H4 (cell line): ENCODE measurements around the gene S100A7A. TPM values are rescaled to one million over a fixed set of nuclear protein-coding genes. Genes with fewer than 3 reads are reported as not detected.
"Not testable (repeated sequence)": the region's sequence is repeated elsewhere in the genome, so short reads cannot be mapped to it uniquely, and the experiment has no call there.

Experiments used
- DNase-seq: peaks from one replicate; pipeline ENCODE4 v3.0.0-alpha.2; 2015; ENCODE audit warnings: low spot score
- total RNA-seq: library from RNA; depleted of rRNA; stranded (reverse); fragments of >200 nt; shearing (Covaris generic); gene quantifications from 2 replicates; pipeline ENCODE4 v1.2.3, GENCODE V29; 2014

S100A7A gene
- total RNA-seq, 1 experiment from 2014 or later, result not detected

DNA sequence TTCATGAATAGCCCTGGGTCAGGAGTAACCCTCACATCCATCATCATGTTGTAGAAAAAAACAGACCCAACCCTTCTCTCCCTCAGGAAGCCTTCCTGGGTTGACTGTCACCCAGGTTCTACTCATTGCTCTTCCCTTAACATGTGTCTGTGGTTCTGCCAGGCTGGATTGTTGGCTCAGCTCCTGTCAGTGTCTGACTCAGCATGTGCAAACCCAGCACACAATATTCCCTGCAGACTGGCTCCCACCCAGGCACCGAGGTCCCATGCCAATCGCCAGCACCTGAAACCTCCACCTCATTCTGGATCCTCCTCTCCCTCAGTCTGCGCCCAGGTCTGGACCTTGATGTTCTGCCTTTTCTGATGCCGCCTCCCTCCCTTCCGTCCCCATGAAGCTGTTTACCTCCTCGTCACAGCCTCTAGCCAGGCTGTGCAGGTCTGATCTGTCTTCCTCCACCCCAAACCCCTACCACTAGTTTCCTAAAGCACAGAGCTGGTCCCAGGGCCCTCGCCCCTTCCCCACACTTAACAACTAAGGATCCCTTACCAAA is 21.1 kb upstream of the S100A7A start:
- DNase-seq, result no peak

DNA sequence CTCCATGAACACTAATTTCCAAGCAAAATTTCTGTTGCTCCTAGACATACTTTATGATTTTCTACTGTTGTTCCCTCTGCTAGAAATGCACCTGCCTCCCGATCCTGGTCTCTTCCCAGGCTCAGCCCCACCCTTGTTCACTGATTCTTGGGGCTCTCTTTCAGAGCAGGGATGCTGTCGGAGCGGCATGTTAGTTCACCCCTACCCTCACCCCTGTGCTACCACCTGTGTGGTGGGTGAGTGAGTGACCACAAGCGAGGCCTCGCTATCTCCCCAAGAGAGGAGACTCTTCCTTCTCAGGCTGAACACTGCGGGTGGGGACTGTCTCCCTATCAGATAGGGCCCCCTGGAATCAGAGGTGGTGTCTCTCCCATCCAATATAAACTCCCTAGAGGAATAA is 20.5 kb upstream of the S100A7A start:
- no peak for DNase-seq

DNA sequence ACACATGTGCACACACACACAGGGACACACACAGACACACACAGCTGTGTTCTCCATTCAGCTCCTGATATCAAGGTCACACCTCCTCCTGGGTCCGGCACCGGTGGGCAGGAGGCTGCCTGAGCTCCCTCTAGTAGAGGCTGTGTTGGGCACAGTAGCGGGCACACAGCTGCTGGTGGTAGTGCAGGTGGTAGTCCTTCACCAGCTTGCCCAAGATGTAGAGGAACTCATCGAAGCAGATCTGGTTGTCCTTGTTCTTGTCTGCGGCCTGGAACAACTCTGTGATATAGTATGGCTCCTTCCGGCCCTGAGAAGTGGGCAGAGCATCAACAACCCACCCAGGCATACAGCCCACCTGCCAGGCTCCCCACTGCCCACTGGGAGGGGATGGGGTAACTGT is 19.9 kb upstream of the S100A7A start:
- no peak for DNase-seq

DNA sequence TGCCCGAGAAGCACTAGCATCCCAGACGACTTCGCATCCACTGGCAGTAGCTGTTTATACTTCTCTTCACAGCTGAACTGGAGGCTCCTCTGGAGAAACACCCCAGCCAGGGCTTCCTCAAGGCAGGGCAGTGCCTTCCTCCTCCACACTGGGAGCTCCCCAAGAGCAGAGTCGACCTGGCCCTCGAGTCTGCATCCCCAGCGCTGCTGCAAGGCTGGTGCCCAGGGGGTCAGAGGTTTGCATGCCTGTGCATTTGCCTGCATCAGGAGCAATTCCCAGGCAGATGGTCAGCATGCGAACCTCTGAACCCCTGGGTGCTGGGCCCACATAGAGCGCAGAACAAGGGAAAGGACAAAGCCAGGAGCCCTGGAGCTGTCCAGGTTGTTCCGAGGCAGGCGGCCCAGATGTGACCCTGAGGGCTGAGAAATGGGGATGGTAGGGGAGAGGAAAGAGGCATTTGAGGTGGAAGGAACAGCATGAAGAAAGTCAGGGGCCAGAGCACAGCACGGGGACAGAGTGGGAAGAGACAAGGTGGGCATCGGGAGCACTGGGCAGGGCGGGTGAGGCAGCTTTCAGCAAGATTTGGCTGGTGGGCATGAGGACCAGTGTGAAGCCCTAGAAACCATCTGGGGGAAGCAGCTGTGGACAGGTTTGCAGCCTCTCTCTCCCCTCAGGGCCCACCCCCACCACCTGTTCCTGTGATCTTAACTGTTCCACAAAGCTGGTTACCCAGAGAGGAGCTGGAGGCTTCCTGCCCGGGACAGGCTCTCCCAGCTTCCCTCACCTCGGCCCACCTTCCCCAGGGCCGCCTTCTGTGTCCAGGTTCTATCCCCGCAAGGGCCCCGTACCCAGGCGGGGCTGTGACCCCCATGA is 19.0 kb upstream of the S100A7A start:
- DNase-seq, result no peak

DNA sequence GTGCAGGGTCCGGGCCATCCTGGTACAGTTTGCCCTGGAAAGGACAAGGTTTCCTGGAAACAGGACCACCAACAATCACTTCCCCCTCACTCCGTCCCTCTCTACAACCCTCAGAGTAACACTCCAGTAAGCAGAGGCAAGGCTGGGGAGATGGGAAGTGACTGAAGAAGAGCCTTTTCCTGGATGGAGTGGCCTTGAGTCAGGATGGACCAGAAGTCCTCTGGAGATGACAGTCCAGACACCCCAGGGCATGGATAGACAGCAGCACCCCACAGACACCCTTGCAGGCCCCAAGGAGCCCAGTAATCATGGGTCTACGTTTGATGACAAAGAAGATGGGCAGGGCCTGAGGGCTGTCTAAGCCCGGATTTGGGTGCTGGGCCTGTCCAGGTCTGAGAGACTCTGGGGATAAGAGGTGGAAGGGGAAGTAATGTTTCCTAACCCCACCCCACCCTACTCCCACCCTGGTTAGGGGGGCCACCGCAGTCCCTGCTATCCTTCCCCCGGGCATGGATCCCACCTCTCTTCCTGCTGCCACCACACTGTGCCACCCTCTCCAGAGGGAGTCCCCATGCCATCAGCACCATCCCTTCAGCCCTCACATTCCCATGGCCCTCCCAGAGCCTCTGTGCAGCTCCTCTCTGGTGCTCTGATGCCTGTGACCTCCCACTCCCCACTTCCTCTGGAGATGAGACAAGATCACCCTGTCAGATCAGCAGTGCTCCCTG is 18.2 kb upstream of the S100A7A start:
- no peak for DNase-seq

DNA sequence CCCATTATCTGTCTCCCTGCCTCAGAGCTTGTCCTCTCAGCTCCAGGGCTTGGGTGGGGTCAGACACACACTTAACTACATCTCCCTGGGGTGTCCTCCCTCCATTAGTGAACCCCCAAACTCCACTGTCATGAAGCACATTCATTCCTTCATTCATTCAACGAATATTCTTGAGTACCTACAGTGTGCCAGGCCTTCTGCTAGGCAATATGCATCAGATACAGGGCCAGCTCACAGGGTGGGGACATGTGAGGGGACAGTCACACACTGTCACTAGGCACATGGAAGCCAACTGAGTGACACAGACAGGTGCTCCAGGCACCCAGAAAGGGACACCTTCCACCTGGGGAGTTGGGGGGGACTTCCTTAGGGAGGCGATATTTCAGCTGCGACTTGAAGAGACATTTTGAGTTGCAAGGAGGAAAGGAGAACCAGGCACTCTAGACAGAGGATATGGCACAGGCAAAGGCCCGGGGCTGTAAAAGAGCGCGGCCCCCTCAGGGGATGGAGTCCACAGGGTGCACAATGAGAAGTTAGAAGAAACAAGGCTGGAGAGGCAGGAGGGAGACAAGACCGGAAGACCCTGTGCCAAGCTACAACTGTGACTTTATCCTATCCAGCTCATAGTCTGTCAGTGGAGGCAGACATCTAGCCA is 16.8 kb upstream of the S100A7A start:
- no peak for DNase-seq

DNA sequence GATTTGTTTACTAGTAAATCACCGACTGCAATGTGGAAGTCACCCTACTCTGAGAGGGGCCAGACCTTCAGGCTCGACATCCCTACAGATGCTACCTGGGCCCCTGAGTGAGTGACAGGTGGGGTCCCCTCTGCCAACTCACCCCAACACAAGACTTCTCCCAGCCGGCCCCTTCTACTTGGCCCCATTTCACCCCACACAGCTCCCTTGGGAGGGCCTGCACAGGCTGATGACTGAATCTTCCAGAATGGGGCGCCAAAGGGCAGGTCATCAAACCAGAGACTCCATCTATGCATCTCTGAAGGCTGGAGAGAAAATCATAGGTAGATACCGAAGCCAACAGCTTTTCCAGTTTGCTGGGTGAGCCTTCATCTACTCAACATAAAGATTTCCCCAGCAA is 16.1 kb upstream of the S100A7A start:
- DNase-seq, result no peak

DNA sequence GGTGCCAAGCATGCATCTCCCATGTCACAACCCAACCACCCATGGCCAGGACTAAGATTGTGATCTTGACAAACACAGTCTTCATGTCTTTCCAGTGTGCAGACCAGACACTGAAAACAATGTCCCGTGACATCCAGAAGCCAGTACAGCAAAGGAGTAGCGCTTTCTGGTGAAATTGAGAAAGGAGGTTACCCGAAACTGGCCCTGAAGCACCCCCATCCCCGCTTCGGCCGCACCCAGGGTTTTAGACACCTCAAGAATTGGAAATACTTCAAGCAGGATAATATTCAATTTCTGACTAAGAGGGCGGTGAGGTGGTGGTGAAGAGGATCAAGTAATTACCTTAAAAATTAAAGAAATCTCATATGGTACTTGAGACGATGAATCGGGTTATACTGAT is 14.9 kb upstream of the S100A7A start:
- no peak for DNase-seq

DNA sequence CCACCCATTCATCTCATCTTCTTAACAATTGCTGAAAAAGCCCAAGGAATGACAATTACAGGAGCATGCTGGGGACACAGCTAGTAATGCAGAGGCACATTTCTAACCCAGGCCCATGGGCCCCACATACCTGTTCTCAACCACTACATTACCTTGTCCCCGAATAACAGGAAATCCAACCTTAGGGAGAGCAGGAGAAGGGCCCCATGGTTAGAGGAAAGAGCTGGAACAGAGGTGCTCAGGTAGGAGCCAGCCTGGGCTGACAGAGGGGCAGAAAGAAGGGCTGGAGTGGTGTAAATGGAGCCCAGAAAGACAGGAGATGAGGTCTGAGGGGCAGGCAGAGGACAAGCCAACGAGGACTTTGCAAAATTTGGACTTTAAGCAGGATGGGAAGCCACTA is 14.1 kb upstream of the S100A7A start:
- no peak for DNase-seq

DNA sequence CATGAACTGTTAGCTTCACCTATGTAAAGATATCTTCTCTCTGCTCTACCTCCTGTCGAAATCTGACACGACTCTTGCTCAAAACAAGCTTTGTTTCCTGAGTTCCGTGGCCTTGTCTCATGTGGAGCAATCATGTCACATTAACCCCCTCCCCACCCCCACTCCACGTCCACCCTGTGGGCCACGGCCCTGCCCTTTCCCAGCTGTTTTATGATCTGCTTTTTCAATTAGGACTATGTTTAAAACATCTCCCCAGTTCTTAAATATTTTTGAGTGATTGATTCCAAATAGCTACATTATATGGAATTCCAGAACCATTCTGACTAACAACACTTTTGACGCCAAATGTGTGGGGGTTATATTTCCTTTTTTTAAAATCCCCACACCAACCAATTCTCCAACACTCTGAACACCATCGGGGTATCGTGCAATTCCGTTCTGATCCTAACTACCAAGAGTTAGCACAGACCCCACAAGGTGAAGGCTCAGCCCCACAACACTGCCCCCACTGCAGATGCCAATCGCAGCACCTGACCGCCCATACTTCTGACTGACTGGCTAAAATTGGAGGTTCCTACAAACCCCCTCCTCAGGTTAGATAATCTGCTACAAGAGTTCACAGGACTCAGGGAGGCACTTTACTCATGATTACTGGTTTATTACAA is 12.8 kb upstream of the S100A7A start:
- DNase-seq, result no peak

DNA sequence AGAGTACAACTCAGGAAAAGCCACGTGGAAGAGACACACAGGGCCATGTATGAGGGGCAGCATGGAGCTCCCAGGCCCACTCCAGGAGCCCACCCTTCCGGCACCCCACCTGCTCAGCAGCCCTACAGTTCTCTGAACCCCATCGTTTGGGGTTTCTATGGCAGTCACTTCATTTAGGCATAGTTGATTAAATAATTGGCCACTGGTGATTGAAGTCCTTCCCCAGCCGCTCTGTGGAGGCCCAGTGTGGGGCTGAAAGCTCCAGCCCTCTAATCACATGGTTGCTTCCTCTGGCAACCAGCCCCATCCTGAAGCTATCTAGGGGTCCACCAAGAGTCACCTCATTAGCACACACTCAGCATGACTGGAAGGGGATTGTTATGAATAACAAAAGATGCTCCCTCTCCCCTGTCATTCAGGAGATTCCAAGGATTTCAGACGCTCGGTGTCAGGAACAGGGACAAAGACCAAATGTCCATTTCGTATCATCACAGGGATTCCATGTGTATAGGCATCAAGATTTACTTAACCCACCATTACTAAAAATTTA is 12.2 kb upstream of the S100A7A start:
- DNase-seq, result no peak

DNA sequence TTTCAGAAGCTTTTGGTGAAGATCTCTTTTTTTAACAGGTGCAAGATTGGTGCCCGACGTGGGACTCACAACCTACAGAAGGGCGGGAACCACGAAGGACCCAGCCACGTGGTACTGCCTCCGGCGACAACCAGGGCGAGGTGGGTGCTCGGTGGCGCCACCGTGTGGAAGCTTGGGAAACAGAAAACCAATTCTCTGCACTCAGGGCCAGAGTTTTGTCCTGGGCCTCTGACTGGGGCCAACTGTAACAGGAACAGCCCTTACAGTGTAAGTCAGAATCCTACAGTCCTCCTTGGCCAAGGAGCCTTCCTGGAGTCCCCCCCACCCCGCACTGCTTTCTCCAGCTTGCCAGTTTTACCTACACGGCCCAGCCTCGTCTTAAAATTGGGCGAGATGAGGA is 11.6 kb upstream of the S100A7A start:
- peak; percentile 23 for DNase-seq

DNA sequence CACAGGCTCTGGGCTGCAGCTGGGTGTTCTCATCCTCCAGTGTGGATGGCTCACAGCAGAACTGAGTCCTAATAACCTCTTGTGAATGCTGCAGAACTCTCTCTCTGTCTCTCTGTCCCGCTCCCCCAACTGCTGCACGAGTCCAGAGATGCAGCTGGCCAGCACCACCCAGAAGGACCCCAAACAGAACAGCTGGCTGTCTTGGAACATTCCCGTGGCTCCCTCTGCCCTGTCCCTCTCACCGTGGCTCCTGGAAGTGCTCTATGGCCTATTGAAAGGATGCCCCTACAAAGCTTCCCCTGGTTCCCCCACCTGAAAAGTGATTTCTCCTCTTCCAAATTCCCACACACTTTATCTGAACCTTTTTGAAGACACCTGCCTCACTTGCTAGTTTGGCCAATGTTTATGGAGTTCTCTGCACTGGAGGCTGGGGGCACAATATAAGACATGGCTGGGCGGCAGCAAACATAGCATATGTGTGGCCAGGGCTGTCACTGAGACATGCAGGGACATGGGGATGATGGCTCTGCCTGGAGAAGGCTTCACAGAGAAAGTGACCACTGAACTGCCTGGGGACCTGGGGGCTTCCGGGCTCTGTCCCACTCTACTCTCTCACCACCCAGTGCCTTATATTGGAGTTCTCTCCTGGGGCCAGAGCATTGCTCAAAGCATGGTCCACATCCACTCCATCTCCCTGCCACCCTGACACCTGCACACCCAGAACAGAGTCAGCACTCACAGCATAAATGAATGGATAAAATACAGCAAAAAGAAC is 10.3 kb upstream of the S100A7A start:
- not testable (repeated sequence) for DNase-seq

DNA sequence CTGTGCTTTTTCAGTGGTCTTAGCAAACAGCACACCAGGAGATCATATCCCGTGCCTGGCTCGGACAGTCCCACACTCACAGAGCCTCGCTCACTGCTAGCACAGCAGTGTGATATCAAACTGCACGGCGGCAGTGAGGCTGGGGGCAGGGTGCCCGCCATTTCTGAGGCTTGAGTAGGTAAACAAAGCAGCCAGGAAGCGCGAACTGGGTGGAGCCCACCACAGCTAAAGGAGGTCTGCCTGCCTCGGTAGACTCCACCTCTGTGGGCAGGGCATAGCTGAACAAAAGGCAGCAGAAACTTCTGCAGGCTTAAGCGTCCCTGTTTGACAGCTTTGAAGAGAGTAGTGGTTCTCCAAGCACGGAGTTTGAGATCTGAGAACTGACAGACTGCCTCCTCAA is 9.0 kb upstream of the S100A7A start:
- DNase-seq, result not testable (repeated sequence)

DNA sequence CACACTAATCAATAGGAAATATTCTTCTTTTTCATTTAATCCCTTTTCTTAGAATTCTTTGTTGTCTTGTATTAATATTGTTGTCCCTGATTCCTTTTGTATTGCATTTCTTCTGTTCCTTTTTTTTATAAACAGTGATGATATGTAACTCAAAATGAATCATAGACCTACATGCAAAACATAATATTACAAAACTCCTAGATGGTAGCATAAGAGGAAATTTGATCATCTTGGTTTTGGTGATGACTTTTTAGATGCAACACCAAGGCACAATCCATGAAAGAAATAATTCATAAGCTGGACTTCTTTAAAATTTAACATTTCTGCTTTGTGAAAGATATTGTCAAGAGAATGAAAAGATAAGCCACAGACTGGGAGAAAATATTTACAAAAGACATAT is 2.4 kb upstream of the S100A7A start:
- not testable (repeated sequence) for DNase-seq

DNA sequence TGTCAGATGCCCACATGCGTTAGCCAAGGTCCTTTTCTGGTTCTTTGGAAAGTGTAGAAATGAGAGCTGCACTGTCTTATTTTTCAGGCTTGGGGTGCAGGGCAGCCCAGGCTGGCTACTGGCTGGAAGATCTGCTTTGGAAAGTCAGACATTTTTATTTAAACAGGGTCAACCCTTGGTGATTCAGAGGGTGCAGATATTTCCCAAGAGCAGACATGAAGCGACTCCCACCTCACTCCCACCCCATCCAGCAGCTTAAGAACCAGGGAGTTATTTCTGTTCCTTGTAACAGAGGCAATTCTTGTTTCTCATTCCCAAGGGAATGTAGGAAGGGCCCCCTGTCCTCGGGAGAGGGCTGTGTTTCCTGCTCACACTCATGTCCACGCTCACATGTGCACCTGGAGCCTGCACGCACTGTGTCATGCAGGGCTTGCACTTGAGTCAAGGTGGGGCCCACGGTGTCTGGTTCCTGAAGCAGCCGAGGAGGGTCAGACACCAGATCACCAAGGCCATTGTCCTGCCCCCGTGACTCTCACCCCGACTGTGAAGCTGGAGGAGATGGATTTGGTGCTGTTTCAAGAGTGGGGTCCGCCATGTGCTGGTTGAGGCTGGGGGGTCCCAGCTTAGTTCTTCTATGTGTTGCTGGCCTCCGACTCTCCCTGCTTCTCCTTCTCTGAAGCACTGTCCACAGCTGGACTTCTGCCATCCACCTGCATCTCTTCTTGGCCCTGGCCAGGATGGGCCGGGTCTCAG is 992 bp downstream of the S100A7A start:
- DNase-seq, result no peak

DNA sequence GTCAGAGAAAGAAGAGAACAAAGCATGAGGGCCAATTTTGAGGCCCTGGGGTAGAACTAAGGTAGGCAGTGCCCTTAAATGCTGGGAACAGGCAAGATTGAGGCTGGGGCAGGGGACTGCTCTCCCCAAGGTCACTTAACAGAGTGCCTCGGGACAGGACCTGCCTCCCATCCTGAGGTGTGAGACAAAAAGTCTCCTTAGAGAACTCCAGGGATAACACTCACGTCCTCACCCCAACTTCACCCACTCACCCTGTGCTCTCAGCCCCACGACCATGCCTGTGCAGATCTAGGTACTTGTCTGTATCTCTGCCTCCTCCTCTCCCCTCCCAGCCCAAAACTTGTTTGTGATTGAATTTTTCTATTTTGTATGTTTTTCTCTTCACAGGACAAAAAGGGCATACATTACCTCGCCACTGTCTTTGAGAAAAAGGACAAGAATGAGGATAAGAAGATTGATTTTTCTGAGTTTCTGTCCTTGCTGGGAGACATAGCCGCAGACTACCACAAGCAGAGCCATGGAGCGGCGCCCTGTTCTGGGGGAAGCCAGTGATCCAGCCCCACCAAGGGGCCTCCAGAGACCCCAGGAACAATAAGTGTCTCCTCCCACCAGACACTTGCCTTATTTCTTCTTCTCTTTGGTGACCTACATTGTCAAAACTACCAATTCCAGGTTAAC is 2.6 kb downstream of the S100A7A start:
- DNase-seq, result not testable (repeated sequence)

DNA sequence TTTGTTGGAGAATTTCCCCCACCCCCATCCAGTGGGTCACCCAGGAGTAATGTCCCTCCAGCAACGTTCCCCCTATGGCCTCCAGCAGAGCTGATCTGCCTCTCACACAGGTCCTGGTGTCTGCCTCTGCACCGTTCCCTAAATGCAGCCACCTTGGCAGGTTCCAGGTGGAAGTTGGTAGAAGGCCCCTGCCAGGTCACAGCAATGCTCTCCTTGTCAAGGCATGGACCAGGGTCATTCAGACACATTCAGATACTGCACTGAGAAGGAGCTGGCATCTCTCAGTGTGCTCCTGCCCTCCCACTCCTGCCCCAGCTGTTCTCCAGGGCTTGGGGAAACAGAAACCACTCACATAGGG is 3.1 kb downstream of the S100A7A start:
- not testable (repeated sequence) for DNase-seq

DNA sequence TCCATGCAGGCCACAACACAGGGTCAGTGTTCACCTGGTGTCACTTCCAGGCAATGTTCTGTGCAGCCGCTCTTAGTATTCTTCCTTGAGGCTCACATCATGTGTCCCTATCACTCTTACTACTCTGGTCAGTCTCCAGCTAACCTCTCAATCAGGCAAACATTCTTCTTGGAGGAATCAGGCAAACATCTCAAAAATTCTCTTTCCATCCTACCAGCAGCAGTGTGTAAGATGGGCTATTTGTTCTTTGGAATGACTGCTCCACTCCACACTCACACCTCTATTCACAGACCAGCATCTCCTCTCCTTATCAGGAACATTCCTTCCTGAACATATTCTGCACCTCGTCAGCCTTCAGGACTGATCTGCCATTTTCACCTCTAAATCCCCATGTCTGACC is 4.0 kb downstream of the S100A7A start:
- no peak for DNase-seq
